GM08714 (cell line): ENCODE data around the gene WNT11.

ENCODE experiments used
- H3K4me3 ChIP-seq: fragments of 200-500 bp; sonication (Bioruptor generic); 2 replicates; pipeline ENCODE4 v1.5.1; 2014; ENCODE audit warnings: mild to moderate bottlenecking, low read length, inconsistent platforms
- ZNF274 ChIP-seq: IDR thresholded peaks from 2 replicates; pipeline ENCODE4 v1.6.1; 2012; ENCODE audit warnings: mild to moderate bottlenecking, low read depth, low read length

Gene WNT11

GRCh38 chr11:76158394-76159302 lies 47.7 kb downstream of the WNT11 start:
- no peak for TF ChIP-seq ZNF274
- H3K4me3 ChIP-seq: no peak overlapping the region

- TF ChIP-seq ZNF274: no peak
- no peak overlapping the region for H3K4me3 ChIP-seq
Observed at GRCh38 chr11:76157891-76158290, 48.4 kb downstream of the WNT11 start.

- TF ChIP-seq ZNF274: no peak
- no peak overlapping the region for H3K4me3 ChIP-seq
Observed at GRCh38 chr11:76156971-76157427, 49.3 kb downstream of the WNT11 start.

- no peak overlapping the region for H3K4me3 ChIP-seq
- TF ChIP-seq ZNF274: no peak
Observed at GRCh38 chr11:76155500-76156227, 50.6 kb downstream of the WNT11 start.

GRCh38 chr11:76153571-76153923 lies 52.8 kb downstream of the WNT11 start:
- no peak overlapping the region for H3K4me3 ChIP-seq
- TF ChIP-seq ZNF274: no peak

- peak overlapping the region; percentile 45; the same call in 1 of the 2 replicates for H3K4me3 ChIP-seq
- no peak for TF ChIP-seq ZNF274
Observed at GRCh38 chr11:76152741-76153570, 53.3 kb downstream of the WNT11 start.

- TF ChIP-seq ZNF274: no peak
- H3K4me3 ChIP-seq: peak overlapping the region; percentile 45; the same call in 1 of the 2 replicates
Observed at GRCh38 chr11:76152086-76152681, 54.1 kb downstream of the WNT11 start.

GRCh38 chr11:76151556-76152085 lies 54.7 kb downstream of the WNT11 start:
- no peak for TF ChIP-seq ZNF274
- no peak overlapping the region; the same call in 1 of the 2 replicates for H3K4me3 ChIP-seq

GRCh38 chr11:76150141-76150540 lies 56.2 kb downstream of the WNT11 start:
- H3K4me3 ChIP-seq: no peak overlapping the region
- TF ChIP-seq ZNF274: no peak

- no peak overlapping the region for H3K4me3 ChIP-seq
- no peak for TF ChIP-seq ZNF274
Observed at GRCh38 chr11:76149713-76150112, 56.6 kb downstream of the WNT11 start.

GRCh38 chr11:76148941-76149613 lies 57.2 kb downstream of the WNT11 start:
- TF ChIP-seq ZNF274: no peak
- no peak overlapping the region for H3K4me3 ChIP-seq

- no peak overlapping the region for H3K4me3 ChIP-seq
- no peak for TF ChIP-seq ZNF274
Observed at GRCh38 chr11:76148231-76148630, 58.1 kb downstream of the WNT11 start.
